Hepatocyte (in vitro differentiated cells): Measurements from ENCODE around the gene UBL4A. TPM values are rescaled to one million over a fixed set of nuclear protein-coding genes. Genes with fewer than 3 reads are reported as not detected.
A peak's percentile ranks its signal among the peaks of the same experiment; 100 is the strongest.

Source experiments
- DNase-seq: peaks from one replicate; pipeline ENCODE4 v3.0.0-alpha.2; 2016; ENCODE audit warnings: low spot score
- H2AFZ ChIP-seq: fragments of 200-600 bp; sonication (generic); 2 replicates; pipeline ENCODE4 v1.6.0; 2016; ENCODE audit warnings: antibody characterized with exemption, mild to moderate bottlenecking
- H3K27ac ChIP-seq: fragments of 200-600 bp; sonication (generic); 2 replicates; pipeline ENCODE4 v1.5.1; 2016; ENCODE audit warnings: mild to moderate bottlenecking
- H3K27me3 ChIP-seq: fragments of 200-600 bp; sonication (generic); 2 replicates; pipeline ENCODE4 v1.6.1; 2016
- H3K36me3 ChIP-seq: fragments of 200-600 bp; sonication (generic); replicated peaks from 2 replicates; pipeline ENCODE4 v1.5.1; 2016; ENCODE audit warnings: low read depth; ENCODE audit not compliant: insufficient read depth
- H3K4me1 ChIP-seq: fragments of 200-600 bp; sonication (generic); 2 replicates; pipeline ENCODE4 v1.5.1; 2016; ENCODE audit warnings: mild to moderate bottlenecking, moderate library complexity; ENCODE audit not compliant: insufficient read depth
- H3K4me2 ChIP-seq: fragments of 200-600 bp; sonication (generic); 2 replicates; pipeline ENCODE4 v1.6.0; 2016
- H3K4me3 ChIP-seq: fragments of 200-600 bp; sonication (generic); 2 replicates; pipeline ENCODE4 v1.5.1; 2016; ENCODE audit warnings: mild to moderate bottlenecking
- H3K79me2 ChIP-seq: fragments of 200-600 bp; sonication (generic); 2 replicates; pipeline ENCODE4 v1.6.0; 2017; ENCODE audit warnings: mild to moderate bottlenecking
- H3K9me2 ChIP-seq: fragments of 200-600 bp; sonication (generic); replicated peaks from 2 replicates; pipeline ENCODE4 v1.6.0; 2017; ENCODE audit warnings: mild to moderate bottlenecking; ENCODE audit not compliant: insufficient read depth
- H3K9me3 ChIP-seq: fragments of 200-600 bp; sonication (generic); 2 replicates; pipeline ENCODE4 v1.5.1; 2016; ENCODE audit warnings: low read depth, mild to moderate bottlenecking
- H4K20me1 ChIP-seq: fragments of 200-600 bp; sonication (generic); 2 replicates; pipeline ENCODE4 v1.6.0; 2016; ENCODE audit warnings: mild to moderate bottlenecking; ENCODE audit not compliant: insufficient read depth, poor library complexity, severe bottlenecking
- EZH2 ChIP-seq: fragments of 200-600 bp; sonication (generic); IDR thresholded peaks from 2 replicates; pipeline ENCODE4 v1.6.1; 2016; ENCODE audit warnings: antibody characterized with exemption, mild to moderate bottlenecking, borderline replicate concordance
- EZH2phosphoT487 ChIP-seq: fragments of 200-600 bp; sonication (generic); IDR thresholded peaks from one replicate; pipeline ENCODE4 v1.6.1; 2018; ENCODE audit warnings: antibody characterized with exemption, mild to moderate bottlenecking, low read depth, moderate library complexity; ENCODE audit not compliant: unreplicated experiment, severe bottlenecking
- WGBS: methylation state at CpG from one replicate; pipeline ENCODE4 v1.1.6; 2016; ENCODE audit warnings: low lambda C conversion rate; ENCODE audit errors: missing lambda C conversion rate; 5-methylcytosine and 5-hydroxymethylcytosine counted together
- polyA plus RNA-seq: library from polyadenylated mRNA; unstranded; fragments of >200 nt; fragmentation: Nextera tagmentation; extraction: Ambion mirVana; gene quantifications from 2 replicates; pipeline ENCODE4 v1.2.1, GENCODE V29; 2016
- total RNA-seq: library from RNA; depleted of rRNA; stranded (reverse); fragments of >200 nt; gene quantifications from 2 replicates; pipeline ENCODE4 v1.2.3, GENCODE V29; 2014
- TF ChIP-seq, protein P1 (sequence below): fragments of 200-600 bp; sonication (generic); IDR thresholded peaks from 2 replicates; pipeline ENCODE4 v1.5.1; 2016; ENCODE audit warnings: antibody characterized with exemption, mild to moderate bottlenecking; ENCODE audit not compliant: poor library complexity

The UBL4A gene
- total and polyA plus RNA-seq, 2 experiments from 2014 or later = 25.0 to 34.0 TPM

DNA sequence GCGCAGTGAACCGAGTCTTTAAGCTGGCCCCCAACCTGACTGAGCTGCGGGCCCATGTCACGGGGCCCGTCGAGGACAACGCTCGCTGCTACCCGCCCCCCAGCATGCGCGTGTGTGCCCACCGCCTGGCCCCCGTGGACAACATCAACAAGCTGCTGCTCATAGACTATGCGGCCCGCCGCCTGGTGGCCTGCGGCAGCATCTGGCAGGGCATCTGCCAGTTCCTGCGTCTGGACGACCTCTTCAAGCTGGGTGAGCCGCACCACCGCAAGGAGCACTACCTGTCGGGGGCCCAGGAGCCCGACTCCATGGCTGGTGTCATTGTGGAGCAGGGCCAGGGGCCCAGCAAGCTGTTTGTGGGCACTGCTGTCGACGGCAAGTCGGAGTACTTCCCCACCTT is 26.1 kb downstream of the UBL4A start:
- peak overlapping the region; percentile 83 for H3K4me2 ChIP-seq
- H3K36me3 ChIP-seq = no peaks in the 10 kb centered on the region
- TF ChIP-seq EZH2phosphoT487 (no peak), EZH2 (no peak)
- TF ChIP-seq, protein P1, sequence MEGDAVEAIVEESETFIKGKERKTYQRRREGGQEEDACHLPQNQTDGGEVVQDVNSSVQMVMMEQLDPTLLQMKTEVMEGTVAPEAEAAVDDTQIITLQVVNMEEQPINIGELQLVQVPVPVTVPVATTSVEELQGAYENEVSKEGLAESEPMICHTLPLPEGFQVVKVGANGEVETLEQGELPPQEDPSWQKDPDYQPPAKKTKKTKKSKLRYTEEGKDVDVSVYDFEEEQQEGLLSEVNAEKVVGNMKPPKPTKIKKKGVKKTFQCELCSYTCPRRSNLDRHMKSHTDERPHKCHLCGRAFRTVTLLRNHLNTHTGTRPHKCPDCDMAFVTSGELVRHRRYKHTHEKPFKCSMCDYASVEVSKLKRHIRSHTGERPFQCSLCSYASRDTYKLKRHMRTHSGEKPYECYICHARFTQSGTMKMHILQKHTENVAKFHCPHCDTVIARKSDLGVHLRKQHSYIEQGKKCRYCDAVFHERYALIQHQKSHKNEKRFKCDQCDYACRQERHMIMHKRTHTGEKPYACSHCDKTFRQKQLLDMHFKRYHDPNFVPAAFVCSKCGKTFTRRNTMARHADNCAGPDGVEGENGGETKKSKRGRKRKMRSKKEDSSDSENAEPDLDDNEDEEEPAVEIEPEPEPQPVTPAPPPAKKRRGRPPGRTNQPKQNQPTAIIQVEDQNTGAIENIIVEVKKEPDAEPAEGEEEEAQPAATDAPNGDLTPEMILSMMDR = no peak
- no peak for DNase-seq
- no peaks in the 10 kb centered on the region for H3K9me3 ChIP-seq
- peaks cover 23% of the 10 kb centered on the region for H3K79me2 ChIP-seq
- no peak overlapping the region for H3K27ac ChIP-seq
- H3K9me2 ChIP-seq = no peaks in the 10 kb centered on the region
- H2AFZ ChIP-seq = no peak overlapping the region
- 95% methylated on average over 26 of the region's 26 CpGs for WGBS
- H3K4me3 ChIP-seq = no peak overlapping the region
- no peaks in the 10 kb centered on the region for H4K20me1 ChIP-seq
- H3K4me1 ChIP-seq = no peaks in the 10 kb centered on the region
- no peaks in the 10 kb centered on the region for H3K27me3 ChIP-seq

DNA sequence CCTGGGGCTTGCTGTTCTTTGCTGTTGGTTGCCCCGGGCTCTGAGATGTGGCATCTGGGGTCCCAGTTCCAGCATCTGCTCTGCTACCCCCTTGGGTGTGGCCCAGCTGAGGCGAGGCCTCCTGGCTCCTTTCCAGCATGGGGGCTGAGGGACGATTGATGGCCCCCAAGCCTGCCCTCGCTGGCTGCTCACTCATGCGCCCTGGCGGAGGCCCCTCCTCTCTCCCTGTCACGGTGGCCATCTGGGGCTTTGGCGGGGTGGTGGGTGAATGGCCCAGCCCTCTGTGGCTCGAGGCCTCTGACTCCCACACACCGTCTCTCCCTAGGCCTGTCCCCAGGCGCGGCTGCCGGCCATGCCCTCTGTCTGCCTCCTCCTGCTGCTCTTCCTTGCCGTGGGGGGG is 26.6 kb downstream of the UBL4A start:
- no peaks in the 10 kb centered on the region for H3K27me3 ChIP-seq
- H3K4me3 ChIP-seq = no peak overlapping the region
- TF ChIP-seq EZH2phosphoT487 (no peak), EZH2 (no peak)
- TF ChIP-seq, protein P1 = no peak
- H3K9me3 ChIP-seq = no peaks in the 10 kb centered on the region
- no peak overlapping the region for H2AFZ ChIP-seq
- no peak for DNase-seq
- no peaks in the 10 kb centered on the region for H3K4me1 ChIP-seq
- H3K27ac ChIP-seq = no peak overlapping the region
- no peaks in the 10 kb centered on the region for H3K36me3 ChIP-seq
- peak overlapping the region; percentile 83 for H3K4me2 ChIP-seq
- peaks cover 23% of the 10 kb centered on the region for H3K79me2 ChIP-seq
- H4K20me1 ChIP-seq = no peaks in the 10 kb centered on the region
- 67% methylated on average over 14 of the region's 14 CpGs for WGBS
- H3K9me2 ChIP-seq = no peaks in the 10 kb centered on the region

DNA sequence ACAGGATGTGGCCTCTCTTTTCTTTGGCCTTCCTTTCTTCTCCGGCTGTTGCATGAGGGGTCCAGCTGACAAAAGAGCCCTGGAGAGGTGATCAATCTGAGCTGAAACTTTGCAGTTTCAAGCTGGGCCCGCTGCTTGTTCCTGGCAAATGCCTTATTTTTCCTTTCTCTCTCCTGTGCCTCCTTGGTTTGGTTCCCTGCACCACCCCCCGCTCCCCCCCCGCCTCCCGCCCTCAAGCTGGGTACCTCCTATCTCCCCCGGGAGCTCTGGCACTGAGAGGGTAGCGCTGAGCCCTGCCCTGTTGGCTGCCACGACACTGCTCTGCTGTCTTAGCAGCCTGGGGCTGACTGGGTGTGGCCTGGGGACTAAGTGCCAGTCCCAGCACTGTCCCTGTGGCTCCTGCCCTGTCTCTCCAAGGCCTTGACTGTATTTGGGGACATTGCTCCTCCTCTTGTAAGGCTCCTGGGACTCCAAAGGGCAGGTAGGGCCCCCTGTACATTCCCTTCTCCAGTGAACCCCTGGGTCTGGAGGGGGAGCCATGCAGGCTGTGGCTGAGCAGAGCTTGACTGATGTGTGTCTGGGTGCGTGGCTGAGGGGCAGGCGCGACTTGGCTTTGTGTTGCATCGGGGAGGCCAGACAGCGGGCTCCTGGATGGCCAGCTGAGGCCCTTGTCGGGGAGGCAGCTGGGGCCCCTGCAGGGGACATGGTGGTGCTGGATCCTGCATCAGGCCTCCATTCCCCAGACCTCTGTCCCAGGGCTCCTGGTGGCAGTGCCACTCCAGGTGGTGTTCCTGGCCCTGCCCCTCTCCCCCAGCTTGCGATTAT is 27.2 kb downstream of the UBL4A start:
- no peaks in the 10 kb centered on the region for H3K36me3 ChIP-seq
- 51% methylated on average over 11 of the region's 15 CpGs for WGBS
- H3K9me2 ChIP-seq = no peaks in the 10 kb centered on the region
- peaks cover 23% of the 10 kb centered on the region for H3K79me2 ChIP-seq
- no peaks in the 10 kb centered on the region for H3K4me1 ChIP-seq
- H3K9me3 ChIP-seq = no peaks in the 10 kb centered on the region
- DNase-seq = peak; percentile 44
- peak overlapping the region; percentile 83 for H3K4me2 ChIP-seq
- no peak for TF ChIP-seq EZH2
- TF ChIP-seq, protein P1 = no peak
- no peak for TF ChIP-seq EZH2phosphoT487
- H4K20me1 ChIP-seq = no peaks in the 10 kb centered on the region
- H3K4me3 ChIP-seq = peak overlapping the region; percentile 52
- no peaks in the 10 kb centered on the region for H3K27me3 ChIP-seq
- no peak overlapping the region for H2AFZ ChIP-seq
- peak overlapping the region; percentile 20 for H3K27ac ChIP-seq
